HG03520 (cell line): ENCODE results near the gene PRAC2.

Experiments used
- ATAC-seq: cut with Tn5 transposase; IDR thresholded peaks from one replicate; pipeline ENCODE4 v1.9.1; 2021; ENCODE audit warnings: mild to moderate bottlenecking, moderate library complexity; ENCODE audit not compliant: unreplicated experiment

The PRAC2 gene

DNA sequence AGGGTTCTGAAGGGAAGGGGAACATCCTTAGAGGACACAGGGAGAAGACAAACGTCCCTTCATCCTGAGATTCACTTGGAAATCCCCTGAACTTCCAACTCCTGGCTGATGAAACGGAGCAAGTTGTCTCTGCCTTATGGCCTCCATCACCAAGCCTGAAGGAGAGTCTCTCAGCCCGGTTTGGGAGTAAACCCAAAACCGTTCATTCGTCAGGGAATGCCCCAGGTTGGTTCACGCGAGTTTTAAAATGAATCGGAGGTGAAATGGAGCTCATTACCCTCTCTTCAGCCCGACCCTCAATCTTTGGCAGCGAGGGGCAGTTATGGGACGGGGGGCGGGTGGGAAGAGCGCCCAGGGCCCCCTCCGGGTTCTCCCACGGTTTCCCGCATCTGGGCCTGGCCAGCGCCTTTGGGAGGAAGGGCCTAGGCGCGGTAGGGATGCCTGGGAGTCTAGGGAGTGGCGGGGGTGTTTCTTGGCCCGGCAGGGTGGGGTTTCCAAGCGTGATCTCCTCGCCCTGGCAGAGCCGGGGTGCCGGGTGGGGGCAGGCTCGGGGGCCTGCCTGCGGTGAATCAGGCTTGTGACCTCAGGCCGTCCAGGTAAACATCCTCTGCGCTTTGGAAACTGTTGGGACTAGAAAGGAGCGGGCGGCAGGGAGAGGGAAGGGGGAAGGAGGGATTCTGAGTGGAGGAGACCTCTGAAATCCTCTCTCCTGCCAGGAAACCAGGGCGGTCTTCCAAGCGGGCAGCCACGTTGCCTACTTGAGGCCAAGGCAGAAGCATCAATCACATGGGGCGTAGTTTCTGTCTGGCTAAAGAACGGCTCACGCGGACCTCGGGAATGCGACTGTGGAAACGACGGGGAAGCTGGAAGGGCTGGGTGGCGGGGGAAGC is 29.7 kb downstream of the PRAC2 start:
- ATAC-seq: no peak

- no peak for ATAC-seq
Measured at GRCh38 chr17:48753794-48754499, 31.0 kb downstream of the PRAC2 start.

DNA sequence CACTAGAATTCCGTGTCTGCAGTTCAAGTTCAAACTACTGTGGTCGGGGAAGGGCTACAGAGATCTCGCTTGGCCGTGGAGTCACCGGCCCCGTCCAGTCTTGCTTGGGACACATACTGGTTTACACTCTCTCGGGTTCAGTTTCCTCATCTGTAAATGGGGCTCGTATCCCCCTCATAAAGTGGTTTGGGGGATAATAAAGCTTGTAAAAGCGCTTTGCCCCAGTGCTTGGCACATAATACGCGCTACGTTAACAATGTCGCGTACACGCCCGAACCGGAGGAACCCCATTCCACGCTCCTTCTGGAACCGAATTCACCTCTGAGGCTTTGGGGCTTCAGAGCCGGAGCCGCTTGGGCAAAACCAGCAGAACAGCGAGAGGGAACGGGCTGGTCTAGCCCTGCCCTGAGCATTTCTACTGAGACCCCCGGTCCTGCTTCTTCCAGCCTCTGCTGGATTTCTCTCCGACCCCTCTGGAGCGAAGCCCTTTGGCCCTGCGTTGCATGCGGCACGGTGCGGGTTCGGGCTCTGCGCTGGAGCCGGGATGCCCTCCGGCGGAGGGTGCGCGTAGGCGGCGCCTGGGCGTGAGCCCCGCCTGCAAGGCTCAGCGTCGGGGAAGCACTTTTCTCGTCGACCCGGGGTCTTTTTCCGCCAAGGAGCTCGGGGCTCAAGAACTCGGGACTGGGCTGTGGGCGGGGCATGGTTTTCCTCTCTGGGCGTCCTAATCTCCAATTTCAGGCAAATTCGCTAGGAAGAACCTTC is 31.7 kb downstream of the PRAC2 start:
- no peak for ATAC-seq

DNA sequence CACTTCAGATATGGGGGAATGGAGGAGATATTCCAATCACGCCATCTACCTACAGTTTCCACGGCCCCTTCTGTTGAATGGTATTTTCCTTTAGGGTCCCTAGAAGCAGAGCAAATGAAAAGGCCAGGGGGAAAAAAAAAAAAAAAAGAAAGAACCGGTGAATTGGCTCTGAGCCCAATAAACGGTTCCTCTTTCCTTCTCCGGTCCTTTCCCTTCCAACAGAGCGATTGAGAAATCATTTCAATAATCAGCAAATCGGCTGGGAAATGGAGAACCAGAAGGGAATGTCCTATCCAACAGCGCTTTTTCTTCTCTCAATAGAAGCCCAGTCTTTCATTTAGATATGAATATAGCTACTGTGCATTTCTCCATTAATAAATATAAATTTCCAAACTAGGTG is 32.4 kb downstream of the PRAC2 start:
- ATAC-seq: no peak

DNA sequence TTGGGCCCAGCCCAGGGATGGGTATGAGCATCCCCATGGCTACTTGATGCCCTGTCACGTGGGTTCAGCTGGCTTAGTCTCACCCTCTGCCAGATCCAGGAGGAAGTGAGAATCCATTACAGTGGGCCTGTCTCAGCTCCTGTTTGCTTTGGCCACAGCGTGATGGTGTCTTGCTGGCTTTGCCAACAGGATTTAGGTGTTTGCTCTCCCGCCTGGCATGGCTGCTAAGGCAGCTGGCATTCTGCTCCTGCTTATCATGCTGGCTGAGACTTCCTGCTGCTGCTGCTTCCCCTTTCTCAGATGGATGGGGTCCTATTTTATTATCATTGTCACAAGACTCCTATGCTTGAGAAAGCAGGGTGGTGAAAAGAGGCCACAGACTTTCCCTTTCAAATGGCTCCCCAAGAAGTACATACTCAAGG is 33.9 kb downstream of the PRAC2 start:
- no peak for ATAC-seq

GRCh38 chr17:48757524-48757961 is 34.6 kb downstream of the PRAC2 start:
- no peak for ATAC-seq

- no peak for ATAC-seq
Measured at GRCh38 chr17:48759288-48759687, 36.3 kb downstream of the PRAC2 start.

DNA sequence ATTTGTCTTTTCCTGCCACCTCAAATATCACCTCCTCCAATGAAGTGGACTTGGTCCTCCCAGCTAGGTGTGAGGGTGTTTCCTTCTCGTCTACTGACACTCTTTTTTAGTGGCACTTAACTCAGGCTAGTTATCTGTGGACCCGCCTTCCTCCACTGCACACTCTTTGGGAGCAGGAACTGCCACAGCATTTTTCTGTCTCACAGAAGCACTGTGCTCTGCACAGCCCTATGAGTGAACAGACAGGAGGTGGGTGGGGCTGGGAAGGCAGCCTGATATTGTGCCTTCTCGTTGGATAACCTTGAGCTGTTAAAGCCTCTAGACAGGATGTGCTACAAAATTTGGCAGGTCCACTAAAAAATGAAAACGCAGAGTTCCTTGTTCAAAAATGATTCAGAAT is 37.4 kb downstream of the PRAC2 start:
- no peak for ATAC-seq

GRCh38 chr17:48761114-48761513 is 38.1 kb downstream of the PRAC2 start:
- ATAC-seq: no peak

DNA sequence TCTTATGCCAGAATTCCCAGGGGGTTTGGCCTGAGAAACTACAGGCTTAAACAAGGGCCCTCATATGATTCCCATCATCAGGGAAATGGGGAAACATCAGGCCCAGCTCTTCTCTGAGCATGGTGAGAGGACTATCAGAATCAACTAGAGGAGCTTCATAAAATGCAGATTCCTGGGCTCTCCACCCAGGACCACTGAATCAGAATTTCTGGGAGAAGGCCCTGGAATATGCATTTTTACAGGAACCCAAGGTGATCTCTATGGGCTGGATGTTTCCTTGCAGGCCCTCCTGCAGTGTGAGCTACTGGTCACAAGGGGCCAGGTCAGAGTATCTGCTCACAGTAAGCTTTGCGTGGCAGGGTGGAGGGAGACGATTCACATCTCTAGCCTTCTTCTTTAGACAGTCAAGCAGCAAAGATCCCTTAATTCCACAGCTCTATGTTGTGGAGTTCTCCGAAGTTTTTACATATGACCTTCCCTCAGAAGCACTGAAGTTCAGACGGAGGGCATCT is 44.3 kb downstream of the PRAC2 start:
- no peak for ATAC-seq

DNA sequence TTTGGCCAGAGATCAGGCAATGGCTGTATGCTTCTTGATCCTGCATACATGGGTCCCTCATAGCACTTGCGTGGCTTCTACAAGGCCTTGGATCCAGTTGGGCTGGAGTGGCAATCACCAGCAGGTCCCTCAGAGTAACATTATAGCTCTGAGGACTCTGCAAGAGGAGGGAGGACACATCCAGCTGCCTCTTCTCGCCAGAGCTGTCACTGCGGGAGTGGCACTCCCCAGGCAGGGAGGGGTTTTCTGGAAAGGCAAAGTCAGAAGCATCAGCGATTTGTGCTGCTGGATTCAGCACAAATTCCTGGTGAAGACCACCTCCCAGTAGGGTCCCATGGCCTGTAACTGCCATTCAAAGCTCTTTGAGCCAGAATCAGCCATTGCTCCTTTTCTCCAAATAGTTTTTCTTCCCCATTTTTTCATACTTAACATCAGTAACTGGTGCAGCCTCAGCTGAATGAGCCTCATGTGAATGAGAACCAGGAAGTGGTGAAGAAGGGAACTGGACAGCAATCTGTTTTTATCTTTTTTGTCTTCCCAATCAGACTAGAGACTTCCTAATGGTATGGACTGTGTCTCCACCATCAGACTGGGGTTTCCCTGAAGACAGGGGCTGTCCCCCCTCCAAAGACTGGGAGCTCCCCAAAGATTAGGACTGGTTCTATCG is 46.2 kb downstream of the PRAC2 start:
- ATAC-seq: no peak

DNA sequence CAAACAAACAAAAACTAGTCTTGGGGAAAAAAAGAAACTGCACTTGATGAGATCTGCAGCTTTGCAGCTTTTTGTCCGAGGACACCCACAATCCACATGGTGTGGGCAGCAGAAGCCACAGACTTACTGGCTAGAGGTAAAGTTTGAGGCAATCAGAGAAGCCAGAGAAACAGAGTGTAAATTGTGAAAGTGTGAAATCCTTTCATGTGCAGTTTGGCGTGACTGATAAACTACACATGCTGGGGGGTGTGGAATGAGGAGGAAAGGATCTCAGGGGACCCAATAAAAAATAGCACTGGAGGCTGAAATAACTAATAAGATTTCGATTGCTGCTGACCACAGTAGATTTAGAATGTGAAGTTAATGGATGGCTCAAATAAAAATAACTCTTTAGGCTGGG is 48.0 kb downstream of the PRAC2 start:
- no peak for ATAC-seq

DNA sequence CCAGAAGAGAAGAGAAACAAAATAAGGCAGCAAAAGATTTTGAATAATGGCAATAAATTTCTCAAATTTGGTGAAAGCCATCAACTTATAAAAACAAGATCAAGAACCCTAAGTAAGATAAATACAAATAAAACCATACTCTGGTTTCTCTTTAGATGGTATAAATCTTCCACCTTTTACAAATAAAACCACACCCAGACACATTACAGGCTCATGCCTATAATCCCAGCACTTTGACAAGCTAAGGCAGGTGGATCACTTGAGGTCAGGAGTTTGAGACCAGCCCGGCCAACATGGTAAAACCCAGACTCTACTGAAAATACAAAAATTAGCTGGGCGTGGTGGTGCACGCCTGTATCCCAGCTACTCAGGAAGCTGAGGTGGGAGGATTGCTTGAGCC is 50.3 kb downstream of the PRAC2 start:
- ATAC-seq: no peak
